HepG2 (cell line): ENCODE results near the gene MYO6. TPM values are rescaled to one million over a fixed set of nuclear protein-coding genes. Genes with fewer than 3 reads are reported as not detected.

Experiments used
- ATAC-seq: fragments of 200-7000 bp; cut with Tn5 transposase; 3 replicates; pipeline ENCODE4 v1.9.1; 2020; ENCODE audit warnings: mild to moderate bottlenecking, moderate library complexity
- BruUV-seq: library from RNA; stranded (reverse); fragments of 400-500 nt; replicated peaks from 2 replicates; lab custom pipeline; 2021; lab: Mats Ljungman, UMichigan
- CTCF ChIA-PET: fragments of 300-600 bp; formaldehyde crosslinking; extraction: SDS; loops from one replicate; lab custom pipeline; 2021; ENCODE audit warnings: low total read pairs, inconsistent platforms, low intra/inter-chr PET ratio; lab: Yijun Ruan, JAX
- POLR2A ChIA-PET: fragments of 350-600 bp; sonication (Branson Sonifier 250); formaldehyde crosslinking; loops from one replicate; lab custom pipeline; 2020; ENCODE audit warnings: antibody characterized with exemption, inconsistent platforms; lab: Yijun Ruan, JAX
- DNase-seq: peaks from one replicate; pipeline ENCODE4 v3.0.0-alpha.2; 2015; ENCODE audit warnings: low spot score
- FAIRE-seq: peaks from 3 replicates; lab custom pipeline; 2011; peaks lifted over from hg19 to GRCh38; lab: Jason Lieb, UNC
- H2AFZ ChIP-seq: one replicate; pipeline ENCODE4 v1.6.1; 2011; ENCODE audit warnings: low read length, inconsistent platforms
- H3K27ac ChIP-seq: fragments of 300-600 bp; 3 replicates; pipeline ENCODE4 v1.8.0; 2011; ENCODE audit warnings: mixed run types, mild to moderate bottlenecking, mixed read lengths, low read length, inconsistent platforms; ENCODE audit not compliant: insufficient read depth; ENCODE audit errors: extremely low read length
- H3K27me3 ChIP-seq, 2 experiments: fragments of 200-600 bp in 1 of 2; 2 replicates in 1 of 2; 3 replicates in 1 of 2; pipeline versions ENCODE4 v1.6.0 to v1.8.0; 2011; ENCODE audit warnings: low read length in 2 of 2, mild to moderate bottlenecking in 2 of 2, moderate library complexity in 2 of 2, inconsistent platforms in 1 of 2; ENCODE audit not compliant: insufficient read depth in 2 of 2, control insufficient read depth in 1 of 2
- H3K36me3 ChIP-seq, 2 experiments: fragments of 200-600 bp in 1 of 2; replicated peaks in 1 of 2; 2 replicates in 1 of 2; 3 replicates in 1 of 2; pipeline versions ENCODE4 v1.5.1 to v1.8.0; 2011; ENCODE audit warnings: low read length in 2 of 2, inconsistent platforms in 1 of 2; ENCODE audit not compliant: insufficient read depth in 2 of 2, control insufficient read depth in 1 of 2
- H3K4me1 ChIP-seq: 2 replicates; pipeline ENCODE4 v1.5.1; 2012; ENCODE audit warnings: low read length, inconsistent platforms; ENCODE audit not compliant: insufficient read depth
- H3K4me2 ChIP-seq: 2 replicates; pipeline ENCODE4 v1.6.0; 2011; ENCODE audit warnings: low read depth, low read length, inconsistent platforms
- H3K4me3 ChIP-seq, 3 experiments: fragments of 200-600 bp in 1 of 3; sonication (generic), shearing (Covaris generic) in 1 of 3; replicated peaks in 1 of 3; 2 replicates each; pipeline ENCODE4 v1.5.1; 2011 to 2016; ENCODE audit warnings: low read length in 3 of 3, inconsistent platforms in 2 of 3, low read depth in 2 of 3, mild to moderate bottlenecking in 2 of 3, control low read depth in 1 of 3, mixed read lengths in 1 of 3; ENCODE audit not compliant: insufficient read depth in 1 of 3
- H3K79me2 ChIP-seq: one replicate; pipeline ENCODE4 v1.6.1; 2011; ENCODE audit warnings: low read length, inconsistent platforms; ENCODE audit not compliant: insufficient read depth
- H3K9ac ChIP-seq: 2 replicates; pipeline ENCODE4 v1.6.0; 2011; ENCODE audit warnings: mild to moderate bottlenecking, low read depth, low read length, inconsistent platforms; ENCODE audit not compliant: insufficient read depth
- H3K9me3 ChIP-seq: 2 replicates; pipeline ENCODE4 v1.5.1; 2012; ENCODE audit warnings: mild to moderate bottlenecking, low read length
- H4K20me1 ChIP-seq: 2 replicates; pipeline ENCODE4 v1.6.0; 2011; ENCODE audit warnings: inconsistent platforms, mild to moderate bottlenecking, low read length, moderate library complexity; ENCODE audit not compliant: insufficient read depth
- CTCF ChIP-seq: sonication (generic); formaldehyde crosslinking; IDR thresholded peaks from 2 replicates; pipeline ENCODE4 v1.5.0; 2020; ENCODE audit warnings: mild to moderate bottlenecking, missing genetic modification reagents, moderate library complexity
- MAFF ChIP-seq: IDR thresholded peaks from 2 replicates; pipeline ENCODE4 v1.6.1; 2011; ENCODE audit warnings: low read depth, low read length, improper control_type of control experiment
- MAFK ChIP-seq, 2 experiments: IDR thresholded peaks in 1 of 2; conservative IDR thresholded peaks in 1 of 2; 2 replicates each; pipeline ENCODE4 v1.6.1; 2011; ENCODE audit warnings: improper control_type of control experiment in 2 of 2, low read length in 2 of 2
- NFKB2 ChIP-seq: sonication (generic); formaldehyde crosslinking; IDR thresholded peaks from 2 replicates; pipeline ENCODE4 v1.4.0; 2020; ENCODE audit warnings: missing genetic modification reagents, borderline replicate concordance
- NRL ChIP-seq: sonication (generic); formaldehyde crosslinking; IDR thresholded peaks from 2 replicates; pipeline ENCODE4 v1.5.0; 2020; ENCODE audit warnings: missing genetic modification reagents, mild to moderate bottlenecking, moderate library complexity, borderline replicate concordance
- ZBTB40 ChIP-seq, 2 experiments: fragments of 450-650 bp in 1 of 2; sonication (generic) in 1 of 2; formaldehyde crosslinking in 1 of 2; IDR thresholded peaks; 2 replicates each; pipeline versions ENCODE4 v1.6.1 to v1.8.0; 2016 to 2022; ENCODE audit warnings: antibody characterized with exemption in 1 of 2, mild to moderate bottlenecking in 1 of 2, missing genetic modification reagents in 1 of 2
- ZNF550 ChIP-seq: sonication (generic); formaldehyde crosslinking; IDR thresholded peaks from 2 replicates; pipeline ENCODE4 v1.4.0; 2020; ENCODE audit warnings: mild to moderate bottlenecking, missing genetic modification reagents, borderline replicate concordance
- ZNF792 ChIP-seq: IDR thresholded peaks from 2 replicates; pipeline ENCODE4 v1.6.1; 2016
- WGBS: methylation state at CpG from one replicate; pipeline ENCODE4 v1.1.6; 2017; ENCODE audit warnings: low lambda C conversion rate; 5-methylcytosine and 5-hydroxymethylcytosine counted together
- in situ Hi-C: cut with HindIII; loops from 2 replicates; pipeline ENCODE4 v1.10.0; 2017; ENCODE audit warnings: low pct_unique_long_range_greater_than_20kb; ENCODE audit not compliant: extremely low pct_ligation_motif_present
- intact Hi-C: fragments of 100-400 bp; cut with micrococcal nuclease; formaldehyde crosslinking; loops from one replicate; pipeline ENCODE4 v1.10.0; 2022; ENCODE audit not compliant: unreplicated experiment
- polyA plus RNA-seq, 8 experiments: library from polyadenylated mRNA; depleted of rRNA in 3 of 8; stranded (reverse) in 7 of 8; unstranded in 1 of 8; fragments of >200 nt; fragmentation: Illumina TruSeq in 4 of 8; extraction: Trizol in 4 of 8; gene quantifications; 2 replicates each; pipeline versions ENCODE4 v1.2.1 to v1.2.3, GENCODE V29; 2011 to 2016; ENCODE audit warnings: low read depth in 4 of 8, missing spikeins in 1 of 8, mixed read lengths in 1 of 8; ENCODE audit not compliant: insufficient read depth in 1 of 8
- total RNA-seq, 5 experiments: library from RNA; depleted of rRNA; stranded (reverse); fragments of >200 nt; fragmentation: Illumina TruSeq; extraction: Trizol; gene quantifications; 2 replicates each; pipeline ENCODE4 v1.2.3, GENCODE V29; 2016; ENCODE audit warnings: low read depth in 1 of 5

Gene MYO6
- total and polyA plus RNA-seq, 2 of the 13 experiments (the other 11 are each of a cell fraction or from before 2014, with no cell fraction given), result 5.4 to 7.5 TPM

- CTCF ChIA-PET, result interaction anchor here (1.8 kb wide), 1 partner anchor 968 kb away, joined by 7 read pairs; no protein-coding TSS in a partner anchor
- Histone ChIP-seq H3K27ac (no peak overlapping the region), H3K4me3 (no peak overlapping the region), H2AFZ (no peak overlapping the region), H3K27me3 (no peaks in the 10 kb centered on the region), H3K36me3 (no peaks in the 10 kb centered on the region), H3K4me1 (no peaks in the 10 kb centered on the region), H3K9ac (no peak overlapping the region), H3K4me2 (no peak overlapping the region), H3K9me3 (no peaks in the 10 kb centered on the region), H3K79me2 (no peaks in the 10 kb centered on the region), H4K20me1 (no peaks in the 10 kb centered on the region)
- peak; percentile 52 for FAIRE-seq
- BruUV-seq, result no TSS peak
- WGBS, result 17% methylated on average over 5 of the region's 5 CpGs
- peak; percentile 81 for ATAC-seq
- POLR2A ChIA-PET, result interaction anchor here (0.8 kb wide), 1 partner anchor 12 kb away, joined by 6 read pairs; no protein-coding TSS in a partner anchor
- in situ Hi-C loops (no loop called here), intact Hi-C loops (loop anchor here (1.0 to 10.0 kb wide), 2 partner anchors 968 to 1562 kb away; no protein-coding TSS in a partner anchor)
- peak; percentile 61 for DNase-seq
- peak; percentile 82 for TF ChIP-seq ZBTB40 (IDR thresholded peaks at IDR 0.05)
- no peak for TF ChIP-seq ZBTB40 (CRISPR knock-in tag; IDR thresholded peaks at IDR 0.05)
- TF ChIP-seq MAFF, result 0 out of 2 replicates have a peak, but pooled peaks have one; percentile 3
- TF ChIP-seq NFKB2 (CRISPR knock-in tag), result no peak
- TF ChIP-seq NRL (CRISPR knock-in tag), result no peak
- no peak for TF ChIP-seq ZNF550 (CRISPR knock-in tag)
- peak; percentile 75 for TF ChIP-seq CTCF
- no peak for TF ChIP-seq ZNF792 (CRISPR knock-in tag)
- TF ChIP-seq MAFK (conservative IDR thresholded peaks at IDR 0.05 in 1 of 2, IDR thresholded peaks at IDR 0.05 in 1 of 2; ENCODE audit: low read length in 2 of 2), result peak in 1 of 2 experiments; percentile 30; a peak in 2 of 4 replicates
These were observed 144.2 kb downstream of the MYO6 start for GRCh38 chr6:75893058-75893775.
